Stomach (tissue), 4 donors: ENCODE results near the gene PLCB4.

Experiments used
- CTCF ChIP-seq, 7 experiments: fragments of 450-650 bp in 4 of 7; fragments of 200-600 bp in 3 of 7; sonication (generic) in 3 of 7; IDR thresholded peaks; one replicate each; pipeline ENCODE4 v1.5.1; 2016 to 2019; ENCODE audit warnings: antibody characterized with exemption in 7 of 7, control low read depth in 2 of 7, mild to moderate bottlenecking in 1 of 7
- POLR2AphosphoS5 ChIP-seq, 3 donors: sonication (generic); formaldehyde crosslinking; IDR thresholded peaks; one replicate each; pipeline ENCODE4 v1.6.1; 2016; ENCODE audit warnings: antibody characterized with exemption in 3 of 3

DNA sequence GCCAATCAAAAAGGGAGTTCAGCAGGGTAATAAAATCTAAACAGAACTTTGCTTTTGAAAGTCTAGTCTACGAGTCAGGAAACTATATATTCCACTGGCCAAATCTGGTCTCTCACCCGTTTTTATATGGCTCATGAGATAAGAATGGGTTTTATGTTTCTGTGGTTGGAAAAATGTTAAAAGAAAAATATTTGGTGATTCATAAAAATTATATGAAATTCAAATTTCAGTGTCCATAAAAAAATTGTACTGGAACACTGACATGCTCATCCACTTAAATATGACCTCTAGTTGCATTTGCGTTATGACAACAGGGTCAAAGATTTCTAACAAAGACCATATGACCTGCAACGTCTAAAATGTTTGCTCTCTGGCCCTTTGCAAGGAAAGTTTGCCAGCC is 423.2 kb downstream of the PLCB4 start:
- TF ChIP-seq CTCF (IDR thresholded peaks at IDR 0.05), result no peak
- TF ChIP-seq POLR2AphosphoS5 (IDR thresholded peaks at IDR 0.05), result no peak
